ENCODE data around the gene KCNH2. TPM values are rescaled to one million over a fixed set of nuclear protein-coding genes. Genes with fewer than 3 reads are reported as not detected.
A peak's percentile ranks its signal among the peaks of the same experiment; 100 is the strongest.
"Not testable (repeated sequence)": the region's sequence is repeated elsewhere in the genome, so short reads cannot be mapped to it uniquely, and the experiment has no call there.

The KCNH2 gene
- total and polyA plus RNA-seq, 4 donors = 0.23 to 2.4 (median 0.64) TPM

- Histone ChIP-seq H3K27ac (ENCODE audit: low read depth in 1 of 2, low read length in 2 of 2) (no peak overlapping the region), H3K36me3 (ENCODE audit: control insufficient read depth in 1 of 2, insufficient read depth in 2 of 2, low read length in 1 of 2) (no peaks in the 10 kb centered on the region), H3K27me3 (ENCODE audit: control insufficient read depth in 1 of 2, insufficient read depth in 2 of 2, low read length in 1 of 2) (no peaks in the 10 kb centered on the region), H3K4me1 (ENCODE audit: control insufficient read depth in 1 of 2, insufficient read depth in 2 of 2, low read length in 2 of 2) (no peaks in the 10 kb centered on the region), H3K4me3 (ENCODE audit: low read length in 2 of 2) (no peak overlapping the region), H3K9me3 (ENCODE audit: control insufficient read depth, low read length) (no peaks in the 10 kb centered on the region)
- whole genome bisulfite sequencing, 2 donors = 8% methylated on average over 55 of the region's 55 CpGs
- peak; percentile 13 for ATAC-seq (ENCODE audit: low FRiP score)
- peak; percentile 88 to 89 for DNase-seq
- intact Hi-C loops (cut with DNase I) = no loop called here
These were observed 35.8 kb upstream of the KCNH2 start for GRCh38 chr7:151013733-151014497.

- Histone ChIP-seq H3K9me3 (ENCODE audit: control insufficient read depth, low read length) (no peaks in the 10 kb centered on the region), H3K4me1 (ENCODE audit: control insufficient read depth in 1 of 2, insufficient read depth in 2 of 2, low read length in 2 of 2) (no peaks in the 10 kb centered on the region), H3K27ac (ENCODE audit: low read depth in 1 of 2, low read length in 2 of 2) (no peak overlapping the region), H3K4me3 (ENCODE audit: low read length in 2 of 2) (no peak overlapping the region), H3K27me3 (ENCODE audit: control insufficient read depth in 1 of 2, insufficient read depth in 2 of 2, low read length in 1 of 2) (no peaks in the 10 kb centered on the region), H3K36me3 (ENCODE audit: control insufficient read depth in 1 of 2, insufficient read depth in 2 of 2, low read length in 1 of 2) (no peaks in the 10 kb centered on the region)
- ATAC-seq (ENCODE audit: low FRiP score) (no peak), DNase-seq (no peak)
- 5 to 9% methylated on average over 22 to 26 of the region's 26 CpGs for WGBS, 2 donors
- intact Hi-C loops (cut with DNase I) = no loop called here
These were observed 35.2 kb upstream of the KCNH2 start for GRCh38 chr7:151013356-151013732.

DNA sequence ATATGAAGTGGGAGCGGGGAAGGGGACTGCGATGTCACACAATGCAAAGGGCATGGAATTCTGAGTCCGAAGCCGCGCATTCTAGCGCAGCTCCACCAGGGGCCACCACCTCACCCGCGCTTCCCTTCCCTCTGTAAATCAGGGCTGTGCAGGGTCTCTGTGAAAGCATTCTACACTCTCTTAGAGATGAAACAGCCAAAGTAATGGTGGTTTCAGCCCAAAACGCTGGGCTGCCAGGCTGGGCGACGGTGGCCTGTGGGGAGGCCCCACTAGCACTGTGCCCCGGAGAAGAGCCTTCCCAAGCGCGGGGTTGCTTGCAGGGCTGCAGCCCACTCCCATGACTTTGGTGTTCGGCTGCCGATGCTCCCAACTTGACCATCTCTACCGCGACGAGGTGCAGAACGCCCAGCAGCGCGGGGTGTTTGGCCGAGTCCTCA is 34.8 kb upstream of the KCNH2 start:
- no peak overlapping the region for H3K4me3 ChIP-seq (ENCODE audit: low read length in 2 of 2)
- DNase-seq = no peak
- H3K27ac ChIP-seq (ENCODE audit: low read depth in 1 of 2, low read length in 2 of 2) = no peak overlapping the region
- H3K9me3 ChIP-seq (ENCODE audit: control insufficient read depth, low read length) = no peaks in the 10 kb centered on the region
- H3K4me1 ChIP-seq (ENCODE audit: control insufficient read depth in 1 of 2, insufficient read depth in 2 of 2, low read length in 2 of 2) = no peaks in the 10 kb centered on the region
- no peaks in the 10 kb centered on the region for H3K36me3 ChIP-seq (ENCODE audit: control insufficient read depth in 1 of 2, insufficient read depth in 2 of 2, low read length in 1 of 2)
- no peak for ATAC-seq (ENCODE audit: low FRiP score)
- intact Hi-C loops (cut with DNase I) = no loop called here
- WGBS, 2 donors = 6 to 12% methylated on average over 23 of the region's 23 CpGs
- H3K27me3 ChIP-seq (ENCODE audit: control insufficient read depth in 1 of 2, insufficient read depth in 2 of 2, low read length in 1 of 2) = no peaks in the 10 kb centered on the region

DNA sequence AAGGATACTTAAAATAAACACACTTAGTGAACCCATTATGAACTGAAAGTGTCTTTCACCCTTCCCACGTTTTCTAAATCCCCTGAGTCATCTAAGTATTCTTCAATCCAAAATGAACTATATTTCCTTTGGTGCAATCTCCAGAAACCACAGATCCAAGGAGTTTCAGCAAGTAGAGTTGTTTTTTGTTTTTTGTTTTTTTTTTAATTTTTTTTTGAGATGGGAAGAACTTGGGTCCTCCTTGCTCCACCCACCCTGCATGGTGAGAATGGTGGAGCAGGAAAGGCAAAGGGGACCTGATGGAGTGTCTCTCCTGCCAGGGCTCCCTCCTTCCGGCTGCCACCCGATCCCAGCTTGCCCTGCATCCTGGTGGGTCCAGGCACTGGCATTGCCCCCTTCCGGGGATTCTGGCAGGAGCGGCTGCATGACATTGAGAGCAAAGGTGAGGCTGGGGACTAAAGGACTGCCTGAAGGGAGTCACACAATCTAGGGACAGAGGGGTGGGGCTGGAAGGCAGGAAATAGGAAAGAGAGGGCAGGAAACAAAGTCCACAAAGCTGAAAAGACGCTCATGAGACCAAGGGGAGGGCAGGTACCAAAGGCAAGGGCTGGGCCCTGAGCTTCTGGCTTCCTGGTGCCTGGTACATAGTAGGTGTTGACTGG is 34.0 kb upstream of the KCNH2 start:
- Histone ChIP-seq H3K4me3 (ENCODE audit: low read length in 2 of 2) (no peak overlapping the region), H3K4me1 (ENCODE audit: control insufficient read depth in 1 of 2, insufficient read depth in 2 of 2, low read length in 2 of 2) (no peaks in the 10 kb centered on the region), H3K27me3 (ENCODE audit: control insufficient read depth in 1 of 2, insufficient read depth in 2 of 2, low read length in 1 of 2) (no peaks in the 10 kb centered on the region), H3K27ac (ENCODE audit: low read depth in 1 of 2, low read length in 2 of 2) (no peak overlapping the region), H3K36me3 (ENCODE audit: control insufficient read depth in 1 of 2, insufficient read depth in 2 of 2, low read length in 1 of 2) (no peaks in the 10 kb centered on the region), H3K9me3 (ENCODE audit: control insufficient read depth, low read length) (no peaks in the 10 kb centered on the region)
- intact Hi-C loops (cut with DNase I) = no loop called here
- no peak for ATAC-seq (ENCODE audit: low FRiP score)
- no peak for DNase-seq
- WGBS, 2 donors = 81 to 86% methylated on average over 6 of the region's 6 CpGs

DNA sequence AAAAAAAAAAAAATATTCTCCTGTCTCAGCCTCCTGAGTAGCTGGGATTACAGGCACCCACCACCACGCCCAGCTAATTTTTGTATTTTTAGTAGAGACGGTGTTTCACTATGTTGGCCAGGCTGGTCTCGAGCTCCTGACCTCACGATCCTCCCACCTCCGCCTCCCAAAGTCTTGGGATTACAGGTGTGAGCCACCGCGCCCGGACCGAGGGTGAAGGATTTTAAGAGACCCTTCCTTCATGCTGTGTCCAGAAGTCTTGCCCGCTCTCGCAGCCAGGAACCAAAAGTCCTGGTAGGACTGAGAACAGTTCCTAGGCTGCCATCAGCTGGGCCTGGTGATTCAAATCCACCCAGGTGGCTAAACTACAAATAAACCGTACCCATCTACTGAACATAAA is 33.5 kb upstream of the KCNH2 start:
- H3K4me1 ChIP-seq (ENCODE audit: control insufficient read depth in 1 of 2, insufficient read depth in 2 of 2, low read length in 2 of 2); intact Hi-C loops (cut with DNase I); H3K9me3 ChIP-seq (ENCODE audit: control insufficient read depth, low read length); H3K4me3 ChIP-seq (ENCODE audit: low read length in 2 of 2); DNase-seq; H3K36me3 ChIP-seq (ENCODE audit: control insufficient read depth in 1 of 2, insufficient read depth in 2 of 2, low read length in 1 of 2); ATAC-seq (ENCODE audit: low FRiP score); H3K27ac ChIP-seq (ENCODE audit: low read depth in 1 of 2, low read length in 2 of 2); H3K27me3 ChIP-seq (ENCODE audit: control insufficient read depth in 1 of 2, insufficient read depth in 2 of 2, low read length in 1 of 2): not testable (repeated sequence)
- WGBS, 2 donors = 87 to 94% methylated on average over 12 of the region's 12 CpGs

GRCh38 chr7:151011097-151011409 is 32.9 kb upstream of the KCNH2 start:
- intact Hi-C loops (cut with DNase I) = no loop called here
- WGBS, 2 donors = 67 to 70% methylated on average over 1 of the region's 1 CpG
- Histone ChIP-seq H3K27ac (ENCODE audit: low read depth in 1 of 2, low read length in 2 of 2) (no peak overlapping the region), H3K9me3 (ENCODE audit: control insufficient read depth, low read length) (no peaks in the 10 kb centered on the region), H3K27me3 (ENCODE audit: control insufficient read depth in 1 of 2, insufficient read depth in 2 of 2, low read length in 1 of 2) (no peaks in the 10 kb centered on the region), H3K4me1 (ENCODE audit: control insufficient read depth in 1 of 2, insufficient read depth in 2 of 2, low read length in 2 of 2) (no peaks in the 10 kb centered on the region), H3K4me3 (ENCODE audit: low read length in 2 of 2) (no peak overlapping the region), H3K36me3 (ENCODE audit: control insufficient read depth in 1 of 2, insufficient read depth in 2 of 2, low read length in 1 of 2) (no peaks in the 10 kb centered on the region)
- DNase-seq = no peak
- no peak for ATAC-seq (ENCODE audit: low FRiP score)

GRCh38 chr7:151010307-151011096 is 32.4 kb upstream of the KCNH2 start:
- Histone ChIP-seq H3K9me3 (ENCODE audit: control insufficient read depth, low read length) (no peaks in the 10 kb centered on the region), H3K4me3 (ENCODE audit: low read length in 2 of 2) (no peak overlapping the region), H3K27ac (ENCODE audit: low read depth in 1 of 2, low read length in 2 of 2) (no peak overlapping the region), H3K4me1 (ENCODE audit: control insufficient read depth in 1 of 2, insufficient read depth in 2 of 2, low read length in 2 of 2) (no peaks in the 10 kb centered on the region), H3K36me3 (ENCODE audit: control insufficient read depth in 1 of 2, insufficient read depth in 2 of 2, low read length in 1 of 2) (no peaks in the 10 kb centered on the region), H3K27me3 (ENCODE audit: control insufficient read depth in 1 of 2, insufficient read depth in 2 of 2, low read length in 1 of 2) (no peaks in the 10 kb centered on the region)
- ATAC-seq (ENCODE audit: low FRiP score) (no peak), DNase-seq (no peak)
- intact Hi-C loops (cut with DNase I) = no loop called here
- WGBS, 2 donors = 23 to 29% methylated on average over 16 to 18 of the region's 18 CpGs

GRCh38 chr7:151010037-151010306 is 31.9 kb upstream of the KCNH2 start:
- no peaks in the 10 kb centered on the region for H3K27me3 ChIP-seq (ENCODE audit: control insufficient read depth in 1 of 2, insufficient read depth in 2 of 2, low read length in 1 of 2)
- 25 to 53% methylated on average over 7 of the region's 7 CpGs for WGBS, 2 donors
- no peak overlapping the region for H3K4me3 ChIP-seq (ENCODE audit: low read length in 2 of 2)
- H3K36me3 ChIP-seq (ENCODE audit: control insufficient read depth in 1 of 2, insufficient read depth in 2 of 2, low read length in 1 of 2) = no peaks in the 10 kb centered on the region
- H3K9me3 ChIP-seq (ENCODE audit: control insufficient read depth, low read length) = no peaks in the 10 kb centered on the region
- intact Hi-C loops (cut with DNase I) = no loop called here
- no peak for ATAC-seq (ENCODE audit: low FRiP score)
- no peak overlapping the region for H3K27ac ChIP-seq (ENCODE audit: low read depth in 1 of 2, low read length in 2 of 2)
- no peak for DNase-seq
- no peaks in the 10 kb centered on the region for H3K4me1 ChIP-seq (ENCODE audit: control insufficient read depth in 1 of 2, insufficient read depth in 2 of 2, low read length in 2 of 2)
